ENCODE measurements around the gene CAPN1. TPM values are rescaled to one million over a fixed set of nuclear protein-coding genes. Genes with fewer than 3 reads are reported as not detected.

CAPN1 gene
- total RNA-seq, 4 donors from 2014 or later, result 100 to 196 (median 156) TPM

DNA sequence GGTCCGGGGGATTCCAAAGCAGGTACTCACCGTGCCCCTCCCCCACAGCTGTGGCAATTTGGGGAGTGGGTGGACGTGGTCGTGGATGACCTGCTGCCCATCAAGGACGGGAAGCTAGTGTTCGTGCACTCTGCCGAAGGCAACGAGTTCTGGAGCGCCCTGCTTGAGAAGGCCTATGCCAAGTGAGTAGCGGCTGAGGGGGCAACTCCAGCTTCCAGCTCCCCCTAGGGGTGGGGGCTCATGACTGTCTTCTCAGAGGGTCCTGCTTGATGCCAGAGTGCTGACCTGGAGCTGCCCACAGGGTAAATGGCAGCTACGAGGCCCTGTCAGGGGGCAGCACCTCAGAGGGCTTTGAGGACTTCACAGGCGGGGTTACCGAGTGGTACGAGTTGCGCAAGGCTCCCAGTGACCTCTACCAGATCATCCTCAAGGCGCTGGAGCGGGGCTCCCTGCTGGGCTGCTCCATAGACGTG is 4.2 kb downstream of the CAPN1 start:
- ATAC-seq, result no peak
- H3K27me3 ChIP-seq, result no peaks in the 10 kb centered on the region
- 74 to 83% methylated on average over 3 to 5 of the region's 18 CpGs for WGBS, 2 donors (ENCODE audit: low coverage in 1 of 2)
- no peak overlapping the region for H3K4me3 ChIP-seq
- peaks cover 0 to 32% (median 11%) of the 10 kb centered on the region in 3 donors for H3K4me1 ChIP-seq
- peaks cover 0 to 76% of the 10 kb centered on the region in 2 donors for H3K36me3 ChIP-seq
- H3K27ac ChIP-seq, result no peak overlapping the region
- no peaks in the 10 kb centered on the region for H3K9me3 ChIP-seq
- TF ChIP-seq POLR2A (IDR thresholded peaks at IDR 0.05) (no peak), EP300 (IDR thresholded peaks at IDR 0.05) (no peak), POLR2AphosphoS5 (IDR thresholded peaks at IDR 0.05) (no peak)
- TF ChIP-seq, protein P1, sequence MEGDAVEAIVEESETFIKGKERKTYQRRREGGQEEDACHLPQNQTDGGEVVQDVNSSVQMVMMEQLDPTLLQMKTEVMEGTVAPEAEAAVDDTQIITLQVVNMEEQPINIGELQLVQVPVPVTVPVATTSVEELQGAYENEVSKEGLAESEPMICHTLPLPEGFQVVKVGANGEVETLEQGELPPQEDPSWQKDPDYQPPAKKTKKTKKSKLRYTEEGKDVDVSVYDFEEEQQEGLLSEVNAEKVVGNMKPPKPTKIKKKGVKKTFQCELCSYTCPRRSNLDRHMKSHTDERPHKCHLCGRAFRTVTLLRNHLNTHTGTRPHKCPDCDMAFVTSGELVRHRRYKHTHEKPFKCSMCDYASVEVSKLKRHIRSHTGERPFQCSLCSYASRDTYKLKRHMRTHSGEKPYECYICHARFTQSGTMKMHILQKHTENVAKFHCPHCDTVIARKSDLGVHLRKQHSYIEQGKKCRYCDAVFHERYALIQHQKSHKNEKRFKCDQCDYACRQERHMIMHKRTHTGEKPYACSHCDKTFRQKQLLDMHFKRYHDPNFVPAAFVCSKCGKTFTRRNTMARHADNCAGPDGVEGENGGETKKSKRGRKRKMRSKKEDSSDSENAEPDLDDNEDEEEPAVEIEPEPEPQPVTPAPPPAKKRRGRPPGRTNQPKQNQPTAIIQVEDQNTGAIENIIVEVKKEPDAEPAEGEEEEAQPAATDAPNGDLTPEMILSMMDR (IDR thresholded peaks at IDR 0.05), result no peak

DNA sequence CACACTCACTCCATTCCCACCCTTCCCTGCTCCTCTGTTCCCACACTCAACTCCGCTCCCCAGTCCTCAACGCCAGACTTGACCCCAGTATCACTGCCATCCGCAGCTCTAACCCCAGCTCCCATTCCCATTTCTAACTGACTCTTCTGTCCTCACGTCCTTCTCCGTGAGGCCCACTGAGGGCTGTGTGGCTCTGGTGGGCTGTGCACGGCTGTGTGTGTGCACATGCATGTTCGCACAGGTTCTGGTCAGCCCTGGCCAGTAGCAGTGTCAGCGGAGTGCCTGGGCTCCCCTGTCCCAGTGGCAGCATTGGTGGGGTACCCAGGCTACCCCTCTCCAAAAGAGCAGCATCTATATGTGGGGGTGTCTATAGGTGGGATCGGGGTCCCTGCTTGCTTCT is 5.0 kb downstream of the CAPN1 start:
- H3K36me3 ChIP-seq, result peaks cover 0 to 84% of the 10 kb centered on the region in 2 donors
- peaks cover 0 to 29% (median 11%) of the 10 kb centered on the region in 3 donors for H3K4me1 ChIP-seq
- H3K9me3 ChIP-seq, result no peaks in the 10 kb centered on the region
- no peak for ATAC-seq
- H3K4me3 ChIP-seq, result no peak overlapping the region
- WGBS, 2 donors (ENCODE audit: low coverage in 1 of 2), result 83 to 88% methylated on average over 2 of the region's 9 CpGs
- H3K27ac ChIP-seq, result no peak overlapping the region
- no peaks in the 10 kb centered on the region for H3K27me3 ChIP-seq
- TF ChIP-seq, protein P1 (IDR thresholded peaks at IDR 0.05), result no peak
- TF ChIP-seq POLR2A (IDR thresholded peaks at IDR 0.05) (no peak), EP300 (IDR thresholded peaks at IDR 0.05) (no peak), POLR2AphosphoS5 (IDR thresholded peaks at IDR 0.05) (no peak)

DNA sequence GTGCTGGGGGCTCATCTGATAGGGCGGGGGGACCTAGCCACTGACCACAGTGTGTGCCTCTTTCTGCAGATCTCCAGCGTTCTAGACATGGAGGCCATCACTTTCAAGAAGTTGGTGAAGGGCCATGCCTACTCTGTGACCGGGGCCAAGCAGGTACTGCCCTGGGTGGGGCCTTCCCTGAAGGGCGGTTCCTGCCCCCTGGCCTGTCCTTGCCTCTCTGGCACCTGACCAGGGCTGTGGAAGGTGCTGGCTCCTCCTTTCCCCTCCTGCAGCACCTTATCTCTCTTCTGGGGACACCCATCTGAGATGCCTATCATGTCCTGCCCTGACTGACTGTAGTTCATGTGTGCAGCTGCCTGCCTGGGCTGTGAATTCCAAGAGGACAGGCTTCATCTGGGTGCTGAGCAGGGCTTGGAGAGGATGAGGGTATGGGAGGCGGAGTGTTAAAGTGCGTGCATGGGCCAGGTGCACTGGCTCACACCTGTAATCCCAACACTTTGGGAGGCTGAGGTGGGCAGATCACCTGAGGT is 5.5 kb downstream of the CAPN1 start:
- no peak for ATAC-seq
- WGBS, 2 donors (ENCODE audit: low coverage in 1 of 2), result no CpG with 5 or more reads among the region's 6 CpGs
- H3K9me3 ChIP-seq, result no peaks in the 10 kb centered on the region
- no peaks in the 10 kb centered on the region for H3K27me3 ChIP-seq
- H3K4me3 ChIP-seq, result no peak overlapping the region
- TF ChIP-seq EP300 (IDR thresholded peaks at IDR 0.05) (no peak), POLR2AphosphoS5 (IDR thresholded peaks at IDR 0.05) (no peak), POLR2A (IDR thresholded peaks at IDR 0.05) (no peak)
- TF ChIP-seq, protein P1 (IDR thresholded peaks at IDR 0.05), result no peak
- H3K27ac ChIP-seq, result no peak overlapping the region
- peaks cover 0 to 90% of the 10 kb centered on the region in 2 donors for H3K36me3 ChIP-seq
- peaks cover 0 to 26% (median 11%) of the 10 kb centered on the region in 3 donors for H3K4me1 ChIP-seq

- Histone ChIP-seq H3K4me1 (peaks cover 0 to 18% (median 6%) of the 10 kb centered on the region in 3 donors), H3K4me3 (no peak overlapping the region), H3K27ac (no peak overlapping the region), H3K36me3 (peaks cover 0 to 98% of the 10 kb centered on the region in 2 donors), H3K27me3 (no peaks in the 10 kb centered on the region), H3K9me3 (no peaks in the 10 kb centered on the region)
- ATAC-seq, result no peak
- WGBS, 2 donors (ENCODE audit: low coverage in 1 of 2), result 91 to 93% methylated on average over 3 to 6 of the region's 20 CpGs
- TF ChIP-seq POLR2AphosphoS5 (IDR thresholded peaks at IDR 0.05), result no peak
- TF ChIP-seq EP300 (IDR thresholded peaks at IDR 0.05), result no peak
- TF ChIP-seq, protein P1 (IDR thresholded peaks at IDR 0.05), result no peak
- no peak for TF ChIP-seq POLR2A (IDR thresholded peaks at IDR 0.05)
Observed at GRCh38 chr11:65187971-65188461, 6.3 kb downstream of the CAPN1 start.

DNA sequence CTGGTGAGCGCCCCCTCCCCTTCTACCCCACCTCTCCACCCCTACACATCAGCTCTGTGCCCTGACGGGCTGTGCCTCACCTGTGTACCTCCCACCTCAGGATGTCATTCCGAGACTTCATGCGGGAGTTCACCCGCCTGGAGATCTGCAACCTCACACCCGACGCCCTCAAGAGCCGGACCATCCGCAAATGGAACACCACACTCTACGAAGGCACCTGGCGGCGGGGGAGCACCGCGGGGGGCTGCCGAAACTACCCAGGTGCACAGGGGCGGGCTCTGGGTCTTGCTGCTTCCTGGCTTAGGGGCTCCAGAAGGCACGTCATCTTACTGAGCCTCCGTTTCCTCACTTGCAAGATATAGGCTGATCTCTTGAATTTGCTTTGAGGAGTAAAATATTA is 6.8 kb downstream of the CAPN1 start:
- H3K4me1 ChIP-seq, result peaks cover 0 to 13% (median 1%) of the 10 kb centered on the region in 3 donors
- H3K36me3 ChIP-seq, result peaks cover 0 to 100% of the 10 kb centered on the region in 2 donors
- no peak overlapping the region for H3K27ac ChIP-seq
- ATAC-seq, result no peak
- 90 to 92% methylated on average over 2 to 4 of the region's 18 CpGs for WGBS, 2 donors (ENCODE audit: low coverage in 1 of 2)
- TF ChIP-seq POLR2AphosphoS5 (IDR thresholded peaks at IDR 0.05) (no peak), POLR2A (IDR thresholded peaks at IDR 0.05) (no peak), EP300 (IDR thresholded peaks at IDR 0.05) (no peak)
- TF ChIP-seq, protein P1 (IDR thresholded peaks at IDR 0.05), result no peak
- H3K4me3 ChIP-seq, result no peak overlapping the region
- no peaks in the 10 kb centered on the region for H3K27me3 ChIP-seq
- no peaks in the 10 kb centered on the region for H3K9me3 ChIP-seq
